ENCODE results near the gene CHRM1. TPM values are rescaled to one million over a fixed set of nuclear protein-coding genes. Genes with fewer than 3 reads are reported as not detected.
A peak's percentile ranks its signal among the peaks of the same experiment; 100 is the strongest.

CHRM1 gene
- total RNA-seq, 2 donors from 2014 or later, result 1.2 to 1.8 TPM

DNA sequence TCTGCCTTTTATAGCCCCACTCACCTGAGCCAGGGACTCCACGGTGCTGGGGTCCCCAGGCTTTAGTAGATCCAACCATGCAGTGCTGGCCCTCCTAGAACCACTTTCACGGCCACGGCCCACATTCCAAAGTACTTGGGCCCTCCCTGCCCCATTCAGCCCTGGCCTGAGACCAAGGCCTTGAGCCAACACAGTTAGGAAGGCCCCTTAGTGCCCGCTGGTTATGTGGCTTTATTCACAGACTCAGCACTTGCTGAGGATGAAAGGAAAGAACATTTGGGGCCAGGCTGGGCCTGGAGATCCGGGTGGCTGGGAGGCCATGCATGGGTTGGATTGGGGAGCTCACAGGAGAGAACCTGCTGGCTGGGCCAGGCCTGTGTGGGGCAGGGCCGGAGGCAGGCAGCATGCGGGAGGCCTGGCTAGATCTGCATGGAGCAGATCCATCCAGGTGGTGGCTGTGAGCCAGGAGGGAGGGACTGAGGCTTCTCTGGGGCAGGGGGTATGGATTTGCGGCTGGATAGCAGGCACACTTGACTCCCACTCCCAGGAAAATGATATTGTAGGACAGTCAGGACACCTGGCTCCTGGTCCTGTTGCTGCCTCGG lies 12.6 kb downstream of the CHRM1 start:
- peak; percentile 38 for DNase-seq
- Histone ChIP-seq H3K36me3 (no peaks in the 10 kb centered on the region), H3K4me3 (no peak overlapping the region), H3K9me3 (no peaks in the 10 kb centered on the region), H3K27ac (no peak overlapping the region), H3K9ac (ENCODE audit: low read depth in 2 of 2, low read length in 2 of 2) (peak overlapping the region in 1 of 2 donors; percentile 43), H3K4me1 (no peaks in the 10 kb centered on the region), H3K27me3 (no peaks in the 10 kb centered on the region)
- TF ChIP-seq CTCF (IDR thresholded peaks at IDR 0.05), result no peak
- intact Hi-C loops (cut with DNase I), result loop anchor here (5.0 kb wide), 1 partner anchor 304 kb away; no protein-coding TSS in a partner anchor

DNA sequence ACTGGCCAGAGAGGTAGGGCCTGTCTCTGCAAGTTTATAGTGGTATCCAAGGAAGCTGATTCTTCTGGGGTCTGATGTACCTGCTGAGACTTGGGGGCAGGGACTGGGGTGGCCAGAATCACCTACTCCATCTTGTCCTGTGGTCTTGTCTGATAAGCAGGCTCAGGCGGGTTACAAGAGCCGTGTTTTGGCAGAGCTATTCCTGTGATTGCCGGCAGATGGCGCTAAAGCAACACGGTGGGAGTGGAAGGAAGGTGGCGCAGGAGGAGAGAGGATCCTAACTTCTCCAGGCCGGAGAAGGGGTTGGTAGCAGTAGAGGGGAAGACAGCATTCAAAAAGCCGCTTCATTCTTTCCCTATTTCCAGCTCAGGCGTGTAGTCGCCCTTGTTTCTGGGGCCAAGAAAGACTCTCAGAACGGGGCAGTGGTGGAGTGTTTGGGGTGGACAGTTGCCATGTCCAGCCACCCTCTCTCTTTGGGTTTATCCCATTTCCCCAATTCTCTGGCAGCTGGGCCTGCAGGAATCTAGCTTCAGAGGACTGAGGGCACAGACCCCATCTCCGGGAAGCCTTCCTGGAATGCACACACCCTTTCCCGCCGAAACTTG lies 15.1 kb downstream of the CHRM1 start:
- Histone ChIP-seq H3K9me3 (no peaks in the 10 kb centered on the region), H3K36me3 (no peaks in the 10 kb centered on the region), H3K27ac (no peak overlapping the region), H3K4me1 (no peaks in the 10 kb centered on the region), H3K9ac (ENCODE audit: low read depth in 2 of 2, low read length in 2 of 2) (peak overlapping the region in 1 of 2 donors; percentile 40), H3K27me3 (no peaks in the 10 kb centered on the region), H3K4me3 (no peak overlapping the region)
- DNase-seq, result peak; percentile 86
- peak; percentile 99 for TF ChIP-seq CTCF (IDR thresholded peaks at IDR 0.05)
- intact Hi-C loops (cut with DNase I), result loop anchor here (1.0 to 5.0 kb wide), 3 partner anchors 69 to 306 kb away; no protein-coding TSS in a partner anchor

- no peak for TF ChIP-seq CTCF (IDR thresholded peaks at IDR 0.05)
- intact Hi-C loops (cut with DNase I), result loop anchor here (5.0 kb wide), 1 partner anchor 307 kb away; no protein-coding TSS in a partner anchor
- H3K27me3 ChIP-seq, result no peaks in the 10 kb centered on the region
- no peak overlapping the region for H3K4me3 ChIP-seq
- H3K4me1 ChIP-seq, result no peaks in the 10 kb centered on the region
- H3K36me3 ChIP-seq, result no peaks in the 10 kb centered on the region
- H3K27ac ChIP-seq, result no peak overlapping the region
- H3K9me3 ChIP-seq, result no peaks in the 10 kb centered on the region
- no peak overlapping the region for H3K9ac ChIP-seq (ENCODE audit: low read depth in 2 of 2, low read length in 2 of 2)
- no peak for DNase-seq
These were observed 15.9 kb downstream of the CHRM1 start for GRCh38 chr11:62905296-62905695.

DNA sequence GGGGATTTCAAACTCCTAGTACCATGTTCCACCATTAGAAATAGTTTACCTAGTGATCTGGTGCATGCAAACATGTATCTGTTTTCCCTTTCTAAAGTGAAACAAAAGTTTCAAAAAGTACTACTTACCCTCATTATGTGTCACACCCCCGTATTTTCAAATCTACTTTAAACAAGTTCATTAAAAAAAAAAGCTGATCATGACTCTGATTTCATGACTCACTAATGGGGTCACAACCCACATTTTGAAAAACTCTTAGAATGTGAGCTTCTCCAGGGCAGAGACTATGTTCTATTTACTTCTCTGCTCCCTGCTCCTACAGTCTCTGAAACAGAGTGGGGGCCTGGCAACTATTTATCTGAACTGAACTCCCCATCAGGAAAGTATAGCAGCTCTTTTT lies 18.2 kb downstream of the CHRM1 start:
- no peak overlapping the region for H3K27ac ChIP-seq
- H3K4me1 ChIP-seq, result no peaks in the 10 kb centered on the region
- no peaks in the 10 kb centered on the region for H3K36me3 ChIP-seq
- no peaks in the 10 kb centered on the region for H3K27me3 ChIP-seq
- intact Hi-C loops (cut with DNase I), result no loop called here
- H3K4me3 ChIP-seq, result no peak overlapping the region
- H3K9me3 ChIP-seq, result no peaks in the 10 kb centered on the region
- no peak for TF ChIP-seq CTCF (IDR thresholded peaks at IDR 0.05)
- DNase-seq, result no peak
- no peak overlapping the region for H3K9ac ChIP-seq (ENCODE audit: low read depth in 2 of 2, low read length in 2 of 2)

GRCh38 chr11:62898027-62898426 lies 23.1 kb downstream of the CHRM1 start:
- no peak for TF ChIP-seq CTCF (IDR thresholded peaks at IDR 0.05)
- Histone ChIP-seq H3K9me3 (no peaks in the 10 kb centered on the region), H3K4me1 (no peaks in the 10 kb centered on the region), H3K27ac (no peak overlapping the region), H3K4me3 (no peak overlapping the region), H3K9ac (ENCODE audit: low read depth in 2 of 2, low read length in 2 of 2) (no peak overlapping the region), H3K36me3 (no peaks in the 10 kb centered on the region), H3K27me3 (no peaks in the 10 kb centered on the region)
- DNase-seq, result no peak
- intact Hi-C loops (cut with DNase I), result no loop called here

Data from colonic mucosa (tissue), 4 donors.